GM12874 (cell line): ENCODE measurements around the gene PALLD.

ENCODE experiments used
- TF ChIP-seq, protein P1 (sequence below): IDR thresholded peaks from 2 replicates; pipeline ENCODE4 v1.5.1; 2011; ENCODE audit warnings: low read depth, mild to moderate bottlenecking, control low read depth, low read length, moderate library complexity; ENCODE audit not compliant: insufficient read depth

Gene PALLD

GRCh38 chr4:168531305-168531704 lies 34.5 kb downstream of the PALLD start:
- TF ChIP-seq, protein P1, sequence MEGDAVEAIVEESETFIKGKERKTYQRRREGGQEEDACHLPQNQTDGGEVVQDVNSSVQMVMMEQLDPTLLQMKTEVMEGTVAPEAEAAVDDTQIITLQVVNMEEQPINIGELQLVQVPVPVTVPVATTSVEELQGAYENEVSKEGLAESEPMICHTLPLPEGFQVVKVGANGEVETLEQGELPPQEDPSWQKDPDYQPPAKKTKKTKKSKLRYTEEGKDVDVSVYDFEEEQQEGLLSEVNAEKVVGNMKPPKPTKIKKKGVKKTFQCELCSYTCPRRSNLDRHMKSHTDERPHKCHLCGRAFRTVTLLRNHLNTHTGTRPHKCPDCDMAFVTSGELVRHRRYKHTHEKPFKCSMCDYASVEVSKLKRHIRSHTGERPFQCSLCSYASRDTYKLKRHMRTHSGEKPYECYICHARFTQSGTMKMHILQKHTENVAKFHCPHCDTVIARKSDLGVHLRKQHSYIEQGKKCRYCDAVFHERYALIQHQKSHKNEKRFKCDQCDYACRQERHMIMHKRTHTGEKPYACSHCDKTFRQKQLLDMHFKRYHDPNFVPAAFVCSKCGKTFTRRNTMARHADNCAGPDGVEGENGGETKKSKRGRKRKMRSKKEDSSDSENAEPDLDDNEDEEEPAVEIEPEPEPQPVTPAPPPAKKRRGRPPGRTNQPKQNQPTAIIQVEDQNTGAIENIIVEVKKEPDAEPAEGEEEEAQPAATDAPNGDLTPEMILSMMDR: no peak

- TF ChIP-seq, protein P1: no peak
These were observed 37.7 kb downstream of the PALLD start for GRCh38 chr4:168534535-168534934.

DNA sequence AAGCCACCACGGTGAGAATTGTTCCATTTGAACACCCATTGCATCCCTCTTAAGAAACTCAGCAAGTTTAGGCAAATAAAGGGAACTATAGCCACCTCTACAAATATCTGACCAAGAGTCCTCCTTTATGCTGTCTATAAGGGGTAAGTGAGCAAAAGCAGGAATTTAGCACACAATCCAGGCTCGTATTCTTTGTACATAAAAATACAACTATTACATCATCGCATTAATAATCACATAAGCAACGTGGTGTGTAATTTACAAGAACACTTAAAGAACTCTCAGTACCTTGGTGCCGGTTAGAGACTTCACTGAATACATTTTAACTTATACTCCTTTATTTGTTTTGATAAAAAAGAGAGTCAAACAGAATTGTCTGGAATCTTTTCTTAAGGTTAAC lies 38.8 kb downstream of the PALLD start:
- TF ChIP-seq, protein P1: no peak

GRCh38 chr4:168536448-168536847 lies 39.6 kb downstream of the PALLD start:
- TF ChIP-seq, protein P1: no peak

DNA sequence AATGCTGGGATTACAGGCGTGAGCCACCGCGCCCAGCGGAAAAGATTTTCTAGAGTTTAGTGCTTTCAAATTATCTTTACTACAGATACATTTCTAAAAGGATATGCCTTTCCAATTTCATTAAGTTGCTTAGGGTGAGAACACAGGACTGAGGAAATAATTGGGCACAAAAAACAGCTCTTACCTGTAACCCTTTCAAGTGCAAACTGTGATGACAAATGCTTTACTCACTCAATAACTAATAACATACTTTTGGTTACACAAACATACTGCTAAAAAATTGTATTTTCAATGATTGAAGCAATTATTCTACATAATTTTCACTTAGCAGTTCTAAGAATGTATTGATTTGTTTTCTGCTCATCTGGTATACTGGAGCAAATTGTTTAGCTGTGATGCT lies 40.2 kb downstream of the PALLD start:
- TF ChIP-seq, protein P1: no peak

DNA sequence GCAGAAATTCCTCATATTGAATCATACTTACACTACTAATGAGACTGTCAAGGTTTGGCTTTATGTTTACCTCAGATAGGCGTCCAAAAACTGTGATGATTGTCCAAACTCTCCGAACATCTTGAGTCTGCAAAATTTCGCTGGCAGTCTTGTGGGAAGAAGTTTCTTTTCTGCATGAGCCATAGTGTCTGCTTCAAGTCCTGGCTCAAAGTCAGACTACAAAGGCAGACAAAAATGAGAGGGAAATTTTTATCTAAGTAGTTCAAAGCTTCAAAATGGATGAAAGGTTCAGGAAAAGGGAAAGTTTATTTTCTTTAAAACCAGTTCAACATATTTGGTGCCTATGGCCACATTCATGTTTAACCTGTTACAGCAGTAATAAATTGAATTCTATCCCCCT lies 40.7 kb downstream of the PALLD start:
- TF ChIP-seq, protein P1: no peak

GRCh38 chr4:168538632-168539031 lies 41.8 kb downstream of the PALLD start:
- TF ChIP-seq, protein P1: no peak

DNA sequence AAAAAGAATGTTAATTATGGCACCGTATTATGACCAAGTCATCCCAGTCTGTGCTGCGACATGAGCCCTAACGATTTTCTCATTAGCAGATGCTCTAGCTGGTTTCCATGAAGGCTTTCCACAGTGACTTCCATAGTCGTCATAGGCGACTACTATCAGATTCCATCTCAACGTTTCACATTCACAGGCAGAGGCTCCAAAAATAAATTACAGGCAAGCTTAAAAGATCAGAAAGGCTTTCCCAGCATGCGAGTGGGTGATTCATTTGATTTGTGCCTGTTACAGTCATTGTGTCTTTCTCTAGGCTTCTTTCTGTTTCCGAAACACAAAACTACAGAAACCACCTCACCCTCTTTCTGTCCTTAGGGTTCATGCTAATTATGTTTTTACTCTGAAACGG lies 43.2 kb downstream of the PALLD start:
- TF ChIP-seq, protein P1: no peak
